Glutamatergic neuron (in vitro differentiated cells): ENCODE data around the gene USP20. TPM values are rescaled to one million over a fixed set of nuclear protein-coding genes. Genes with fewer than 3 reads are reported as not detected.

Experiments
- DNase-seq: peaks from one replicate; pipeline ENCODE4 v3.0.0; 2022
- H3K27ac Mint-ChIP-seq: one replicate; pipeline ENCODE4 v1.8.0; 2020; ENCODE audit warnings: mild to moderate bottlenecking, mixed read lengths, inconsistent platforms; ENCODE audit not compliant: unreplicated experiment
- H3K27me3 Mint-ChIP-seq: one replicate; pipeline ENCODE4 v1.8.0; 2020; ENCODE audit warnings: mild to moderate bottlenecking, moderate library complexity, mixed read lengths, inconsistent platforms; ENCODE audit not compliant: unreplicated experiment
- H3K36me3 Mint-ChIP-seq: one replicate; pipeline ENCODE4 v1.8.0; 2020; ENCODE audit warnings: mild to moderate bottlenecking, mixed read lengths, inconsistent platforms; ENCODE audit not compliant: unreplicated experiment
- H3K4me1 Mint-ChIP-seq: one replicate; pipeline ENCODE4 v1.8.0; 2020; ENCODE audit warnings: mild to moderate bottlenecking, low read depth, mixed read lengths, inconsistent platforms; ENCODE audit not compliant: unreplicated experiment
- H3K4me3 Mint-ChIP-seq: one replicate; pipeline ENCODE4 v1.8.0; 2020; ENCODE audit warnings: mild to moderate bottlenecking, mixed read lengths, inconsistent platforms; ENCODE audit not compliant: unreplicated experiment
- H3K9me3 Mint-ChIP-seq: one replicate; pipeline ENCODE4 v1.8.0; 2020; ENCODE audit warnings: mild to moderate bottlenecking, moderate library complexity, mixed read lengths, inconsistent platforms; ENCODE audit not compliant: unreplicated experiment
- CTCF ChIP-seq: fragments of 200-600 bp; sonication (generic); IDR thresholded peaks from one replicate; pipeline ENCODE4 v1.5.0; 2021; ENCODE audit not compliant: partially characterized antibody, unreplicated experiment
- total RNA-seq: library from RNA; stranded (reverse); fragmentation: NEBNext Ultra II Directional; extraction: Animal tissue kit (Norgen Biotek cat#: 25700); gene quantifications from one replicate; pipeline ENCODE4 v1.2.1, GENCODE V29; 2021; ENCODE audit not compliant: unreplicated experiment

USP20 gene
- total RNA-seq, 1 donor from 2014 or later, result 93.5 TPM

- DNase-seq, result no peak
- peaks cover 7% of the 10 kb centered on the region for H3K27me3 Mint-ChIP-seq
Observed at GRCh38 chr9:129868872-129869486, 33.7 kb downstream of the USP20 start.

GRCh38 chr9:129869585-129870501 is 34.6 kb downstream of the USP20 start:
- peaks cover 14% of the 10 kb centered on the region for H3K27me3 Mint-ChIP-seq
- H3K4me3 Mint-ChIP-seq, result peak overlapping the region; percentile 30
- peaks cover 18% of the 10 kb centered on the region for H3K9me3 Mint-ChIP-seq
- peaks cover 4% of the 10 kb centered on the region for H3K36me3 Mint-ChIP-seq
- H3K4me1 Mint-ChIP-seq, result peaks cover 15% of the 10 kb centered on the region
- no peak for TF ChIP-seq CTCF
- no peak for DNase-seq
- peak overlapping the region; percentile 28 for H3K27ac Mint-ChIP-seq

More at GRCh38 chr9:129868872-129869486, 33.7 kb downstream of the USP20 start:
- Mint-ChIP-seq H3K4me3 (no peak overlapping the region), H3K36me3 (no peaks in the 10 kb centered on the region), H3K4me1 (peaks cover 9% of the 10 kb centered on the region), H3K9me3 (peaks cover 15% of the 10 kb centered on the region), H3K27ac (no peak overlapping the region)
- TF ChIP-seq CTCF, result no peak

GRCh38 chr9:129871046-129871445 is 35.8 kb downstream of the USP20 start:
- peaks cover 19% of the 10 kb centered on the region for H3K4me1 Mint-ChIP-seq
- no peak for TF ChIP-seq CTCF
- no peak for DNase-seq
- H3K9me3 Mint-ChIP-seq, result peaks cover 26% of the 10 kb centered on the region
- no peak overlapping the region for H3K27ac Mint-ChIP-seq
- H3K36me3 Mint-ChIP-seq, result peaks cover 4% of the 10 kb centered on the region
- peaks cover 22% of the 10 kb centered on the region for H3K27me3 Mint-ChIP-seq
- H3K4me3 Mint-ChIP-seq, result peak overlapping the region; percentile 6

GRCh38 chr9:129873563-129874190 is 38.4 kb downstream of the USP20 start:
- Mint-ChIP-seq H3K36me3 (peaks cover 4% of the 10 kb centered on the region), H3K27ac (peak overlapping the region; percentile 93), H3K4me1 (peaks cover 20% of the 10 kb centered on the region), H3K27me3 (peaks cover 30% of the 10 kb centered on the region), H3K4me3 (peak overlapping the region; percentile 46), H3K9me3 (peaks cover 29% of the 10 kb centered on the region)
- DNase-seq, result no peak
- TF ChIP-seq CTCF, result no peak
